Uterus (tissue), 2 donors: ENCODE results near the gene KRT15.

ENCODE experiments used
- POLR2A ChIP-seq, 2 donors: fragments of 450-650 bp; IDR thresholded peaks; one replicate each; pipeline ENCODE4 v1.6.1; 2016; ENCODE audit warnings: antibody characterized with exemption in 2 of 2, mild to moderate bottlenecking in 1 of 2, moderate library complexity in 1 of 2
- TF ChIP-seq, protein P1 (sequence below), 4 experiments: fragments of 200-600 bp in 2 of 4; fragments of 450-650 bp in 2 of 4; sonication (generic) in 2 of 4; IDR thresholded peaks; one replicate each; pipeline ENCODE4 v1.5.1; 2016 to 2019; ENCODE audit warnings: antibody characterized with exemption in 4 of 4, mild to moderate bottlenecking in 2 of 4, moderate library complexity in 1 of 4

DNA sequence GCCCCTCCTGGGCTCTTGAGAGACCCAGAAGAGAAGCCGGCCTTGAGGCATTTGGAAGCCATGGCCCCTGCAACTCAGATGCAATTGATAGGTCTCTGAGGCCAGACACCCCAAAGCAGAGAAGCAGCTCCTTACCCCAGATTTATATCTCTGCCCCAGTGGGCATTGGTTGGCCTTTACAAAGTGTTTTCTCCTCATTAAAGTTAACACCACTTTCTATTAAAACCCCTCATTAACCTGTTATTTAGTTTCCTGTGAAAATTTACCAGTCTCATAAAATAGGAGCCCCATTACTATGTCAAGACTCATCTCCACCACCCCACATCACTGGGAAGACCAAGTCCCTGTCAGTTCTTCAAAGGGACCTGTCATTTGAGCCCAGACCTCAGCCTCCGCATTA, 37.7 kb downstream of the KRT15 start, which contains the start of gene KRT35:
- TF ChIP-seq, protein P1, sequence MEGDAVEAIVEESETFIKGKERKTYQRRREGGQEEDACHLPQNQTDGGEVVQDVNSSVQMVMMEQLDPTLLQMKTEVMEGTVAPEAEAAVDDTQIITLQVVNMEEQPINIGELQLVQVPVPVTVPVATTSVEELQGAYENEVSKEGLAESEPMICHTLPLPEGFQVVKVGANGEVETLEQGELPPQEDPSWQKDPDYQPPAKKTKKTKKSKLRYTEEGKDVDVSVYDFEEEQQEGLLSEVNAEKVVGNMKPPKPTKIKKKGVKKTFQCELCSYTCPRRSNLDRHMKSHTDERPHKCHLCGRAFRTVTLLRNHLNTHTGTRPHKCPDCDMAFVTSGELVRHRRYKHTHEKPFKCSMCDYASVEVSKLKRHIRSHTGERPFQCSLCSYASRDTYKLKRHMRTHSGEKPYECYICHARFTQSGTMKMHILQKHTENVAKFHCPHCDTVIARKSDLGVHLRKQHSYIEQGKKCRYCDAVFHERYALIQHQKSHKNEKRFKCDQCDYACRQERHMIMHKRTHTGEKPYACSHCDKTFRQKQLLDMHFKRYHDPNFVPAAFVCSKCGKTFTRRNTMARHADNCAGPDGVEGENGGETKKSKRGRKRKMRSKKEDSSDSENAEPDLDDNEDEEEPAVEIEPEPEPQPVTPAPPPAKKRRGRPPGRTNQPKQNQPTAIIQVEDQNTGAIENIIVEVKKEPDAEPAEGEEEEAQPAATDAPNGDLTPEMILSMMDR (IDR thresholded peaks at IDR 0.05), result no peak
- no peak for TF ChIP-seq POLR2A (IDR thresholded peaks at IDR 0.05)
